OCI-LY7 (cell line): ENCODE measurements around the gene SYPL1. TPM values are rescaled to one million over a fixed set of nuclear protein-coding genes. Genes with fewer than 3 reads are reported as not detected.
A peak's percentile ranks its signal among the peaks of the same experiment; 100 is the strongest.

Experiments used
- BruUV-seq: library from RNA; stranded (reverse); fragments of 400-500 nt; replicated peaks from 2 replicates; lab custom pipeline; 2021; lab: Mats Ljungman, UMichigan
- CTCF ChIA-PET: fragments of 300-600 bp; sonication (Branson Sonifier 250); formaldehyde crosslinking; loops from one replicate; lab custom pipeline; 2022; ENCODE audit warnings: antibody characterized with exemption; ENCODE audit not compliant: unreplicated experiment; lab: Charles Lee
- POLR2A ChIA-PET: fragments of 300-600 bp; sonication (Branson Sonifier 250); formaldehyde crosslinking; loops from one replicate; lab custom pipeline; 2022; ENCODE audit warnings: antibody characterized with exemption; lab: Charles Lee
- DNase-seq: peaks from one replicate; pipeline ENCODE4 v3.0.0-alpha.2; 2015; ENCODE audit warnings: low spot score
- H2AFZ ChIP-seq: fragments of 200-600 bp; sonication (generic), shearing (Covaris generic); 2 replicates; pipeline ENCODE4 v1.6.1; 2014; ENCODE audit warnings: mild to moderate bottlenecking, antibody characterized with exemption, low read length, moderate library complexity
- H3K27ac ChIP-seq: fragments of 200-600 bp; sonication (generic); 2 replicates; pipeline ENCODE4 v1.5.1; 2014; ENCODE audit warnings: mixed run types, low read depth, mild to moderate bottlenecking, moderate library complexity, low read length, inconsistent platforms; ENCODE audit not compliant: poor library complexity, severe bottlenecking
- H3K36me3 ChIP-seq: fragments of 200-600 bp; sonication (generic); 2 replicates; pipeline ENCODE4 v1.6.1; 2014; ENCODE audit warnings: mild to moderate bottlenecking, antibody characterized with exemption, low read length, moderate library complexity, mixed read lengths; ENCODE audit not compliant: insufficient read depth
- H3K4me1 ChIP-seq: fragments of 200-600 bp; sonication (generic); 2 replicates; pipeline ENCODE4 v1.5.1; 2014; ENCODE audit warnings: mild to moderate bottlenecking, low read length; ENCODE audit not compliant: insufficient read depth, poor library complexity, severe bottlenecking
- H3K4me2 ChIP-seq: fragments of 200-600 bp; sonication (generic); 2 replicates; pipeline ENCODE4 v1.6.1; 2014; ENCODE audit warnings: mild to moderate bottlenecking, low read length
- H3K4me3 ChIP-seq: fragments of 200-600 bp; sonication (generic); 2 replicates; pipeline ENCODE4 v1.5.1; 2014; ENCODE audit warnings: mild to moderate bottlenecking, low read depth, low read length; ENCODE audit not compliant: poor library complexity, severe bottlenecking
- H3K79me2 ChIP-seq: fragments of 200-600 bp; sonication (generic); 2 replicates; pipeline ENCODE4 v1.6.1; 2016; ENCODE audit warnings: low read depth, mild to moderate bottlenecking, low read length, moderate library complexity, mixed read lengths; ENCODE audit not compliant: insufficient read depth
- H3K9me2 ChIP-seq: fragments of 200-600 bp; sonication (generic); 2 replicates; pipeline ENCODE4 v1.6.1; 2016; ENCODE audit warnings: mild to moderate bottlenecking, low read length, mixed read lengths; ENCODE audit not compliant: insufficient read depth
- H3K9me3 ChIP-seq: fragments of 200-600 bp; sonication (generic); 2 replicates; pipeline ENCODE4 v1.6.1; 2014; ENCODE audit warnings: mild to moderate bottlenecking, mixed run types, low read length, mixed read lengths
- H4K20me1 ChIP-seq: fragments of 200-600 bp; sonication (generic); 2 replicates; pipeline ENCODE4 v1.6.1; 2014; ENCODE audit warnings: mild to moderate bottlenecking, antibody characterized with exemption, low read length, moderate library complexity, mixed read lengths; ENCODE audit not compliant: insufficient read depth
- EZH2phosphoT487 ChIP-seq: fragments of 200-600 bp; sonication (generic); IDR thresholded peaks from 2 replicates; pipeline ENCODE4 v1.6.1; 2018; ENCODE audit warnings: low read depth, borderline replicate concordance, mild to moderate bottlenecking, mixed run types, antibody characterized with exemption, low read length, moderate library complexity, mixed read lengths
- intact Hi-C: fragments of 100-400 bp; cut with micrococcal nuclease; formaldehyde crosslinking; loops from one replicate; pipeline ENCODE4 v1.10.0; 2022; ENCODE audit not compliant: unreplicated experiment
- total RNA-seq, 2 experiments: library from RNA; depleted of rRNA in 1 of 2; stranded (reverse); fragments of >200 nt in 1 of 2; shearing (Covaris generic) in 1 of 2; gene quantifications; 2 replicates each; pipeline ENCODE4 v1.2.3, GENCODE V29; 2014 to 2022
- TF ChIP-seq, protein P1 (sequence below): fragments of 200-600 bp; sonication (generic); conservative IDR thresholded peaks from 2 replicates; pipeline ENCODE4 v1.5.1; 2014; ENCODE audit warnings: mild to moderate bottlenecking, antibody characterized with exemption, low read length, moderate library complexity, mixed read lengths

Gene SYPL1
- total RNA-seq, 2 experiments from 2014 or later: 34.1 to 112 TPM

DNA sequence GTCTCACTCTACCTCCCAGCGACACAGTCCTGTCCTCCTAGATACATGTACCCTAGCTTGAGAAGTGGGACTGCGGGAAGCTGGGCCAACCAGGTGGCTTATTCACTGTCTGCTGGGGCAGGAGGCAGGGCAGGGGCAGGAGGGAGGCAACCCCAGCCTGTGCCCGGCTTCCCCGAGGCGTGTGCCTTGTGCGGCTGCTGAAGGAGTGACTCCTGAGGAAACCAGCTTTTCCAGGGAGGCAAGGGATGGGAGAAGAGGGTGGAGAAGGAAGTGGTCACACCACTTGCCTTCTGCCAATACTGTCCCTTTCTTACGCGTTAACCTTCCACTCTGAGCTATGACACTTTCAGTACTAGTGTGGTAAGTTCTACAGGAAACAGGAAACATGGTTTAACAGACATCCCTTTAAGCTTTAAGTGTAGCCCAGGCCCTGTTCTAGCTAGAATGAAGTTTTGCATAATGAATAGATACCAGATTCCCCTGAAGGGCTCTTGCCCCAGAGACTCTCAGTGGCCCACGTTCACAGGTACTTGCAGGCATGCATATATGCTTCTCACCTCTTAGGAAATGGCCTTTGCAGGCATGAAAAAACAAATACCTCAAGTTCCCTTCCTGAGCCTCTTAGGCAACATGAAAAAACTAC lies 40.6 kb downstream of the SYPL1 start:
- Histone ChIP-seq H3K36me3 (no peaks in the 10 kb centered on the region), H3K4me2 (peak overlapping the region; percentile 98), H3K4me3 (peak overlapping the region; percentile 70), H3K79me2 (peaks cover 12% of the 10 kb centered on the region; the same call in 1 of the 2 replicates), H3K9me2 (no peaks in the 10 kb centered on the region), H3K4me1 (peaks cover 98% of the 10 kb centered on the region), H2AFZ (no peak overlapping the region), H3K27ac (peak overlapping the region; percentile 96), H3K9me3 (no peaks in the 10 kb centered on the region), H4K20me1 (no peaks in the 10 kb centered on the region)
- peak; percentile 96 for DNase-seq
- TF ChIP-seq EZH2phosphoT487: no peak
- TF ChIP-seq, protein P1, sequence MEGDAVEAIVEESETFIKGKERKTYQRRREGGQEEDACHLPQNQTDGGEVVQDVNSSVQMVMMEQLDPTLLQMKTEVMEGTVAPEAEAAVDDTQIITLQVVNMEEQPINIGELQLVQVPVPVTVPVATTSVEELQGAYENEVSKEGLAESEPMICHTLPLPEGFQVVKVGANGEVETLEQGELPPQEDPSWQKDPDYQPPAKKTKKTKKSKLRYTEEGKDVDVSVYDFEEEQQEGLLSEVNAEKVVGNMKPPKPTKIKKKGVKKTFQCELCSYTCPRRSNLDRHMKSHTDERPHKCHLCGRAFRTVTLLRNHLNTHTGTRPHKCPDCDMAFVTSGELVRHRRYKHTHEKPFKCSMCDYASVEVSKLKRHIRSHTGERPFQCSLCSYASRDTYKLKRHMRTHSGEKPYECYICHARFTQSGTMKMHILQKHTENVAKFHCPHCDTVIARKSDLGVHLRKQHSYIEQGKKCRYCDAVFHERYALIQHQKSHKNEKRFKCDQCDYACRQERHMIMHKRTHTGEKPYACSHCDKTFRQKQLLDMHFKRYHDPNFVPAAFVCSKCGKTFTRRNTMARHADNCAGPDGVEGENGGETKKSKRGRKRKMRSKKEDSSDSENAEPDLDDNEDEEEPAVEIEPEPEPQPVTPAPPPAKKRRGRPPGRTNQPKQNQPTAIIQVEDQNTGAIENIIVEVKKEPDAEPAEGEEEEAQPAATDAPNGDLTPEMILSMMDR: no peak
- intact Hi-C loops: loop anchor here (1.0 to 5.0 kb wide), 4 partner anchors 13 to 1059 kb away; partner anchors contain the start of gene KMT2E
- POLR2A ChIA-PET: interaction anchor here (0.9 to 12.8 kb wide), 21 partner anchors 11 to 1061 kb away, joined by 3 to 308 read pairs (median 5); partner anchors contain the start of gene SYPL1
- CTCF ChIA-PET: interaction anchor here (0.6 to 5.9 kb wide), 6 partner anchors 12 to 84 kb away, joined by 3 to 52 read pairs (median 3); partner anchors contain the start of gene SYPL1
- no TSS peak for BruUV-seq

DNA sequence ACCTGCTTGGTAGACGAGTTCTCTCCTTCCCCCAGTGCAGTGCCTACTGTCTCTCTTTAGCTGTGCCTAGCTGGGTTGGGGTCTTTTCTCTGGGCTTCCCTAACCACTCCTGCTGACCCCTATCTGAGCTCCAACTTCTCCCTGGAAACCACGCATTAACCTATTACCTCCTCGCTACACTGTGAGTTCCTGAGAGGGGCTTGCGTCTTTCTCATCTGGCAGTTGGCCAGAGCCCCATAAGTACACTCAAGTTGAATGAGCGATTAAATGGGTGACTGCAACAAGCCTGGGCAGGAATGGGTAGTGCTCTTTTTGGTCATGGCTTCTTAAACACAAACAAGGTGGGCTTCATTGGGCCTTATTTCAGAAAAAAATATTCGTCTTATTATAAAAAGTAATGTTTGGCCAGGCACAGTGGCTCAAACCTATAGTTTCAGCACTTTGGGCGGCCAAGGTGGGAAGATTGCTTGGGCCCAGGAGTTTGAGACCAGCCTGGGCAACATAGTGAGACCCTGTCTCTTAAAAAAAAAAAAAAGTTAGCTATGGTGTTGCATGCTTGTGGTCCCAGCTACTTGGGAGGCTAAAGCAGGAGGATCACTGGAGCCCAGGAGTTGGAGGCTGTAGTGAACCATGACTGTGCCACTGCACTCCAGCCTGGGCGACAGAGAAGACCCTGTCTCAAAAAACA lies 41.4 kb downstream of the SYPL1 start:
- Histone ChIP-seq H3K9me3 (no peaks in the 10 kb centered on the region), H4K20me1 (no peaks in the 10 kb centered on the region), H3K27ac (peak overlapping the region; percentile 96), H3K79me2 (peaks cover 12% of the 10 kb centered on the region; the same call in 1 of the 2 replicates), H3K4me1 (peaks cover 98% of the 10 kb centered on the region), H3K36me3 (no peaks in the 10 kb centered on the region), H3K9me2 (no peaks in the 10 kb centered on the region), H3K4me2 (peak overlapping the region; percentile 98), H3K4me3 (peak overlapping the region; percentile 70), H2AFZ (no peak overlapping the region)
- no peak for DNase-seq
- intact Hi-C loops: loop anchor here (1.0 to 5.0 kb wide), 4 partner anchors 12 to 1058 kb away; partner anchors contain the start of gene KMT2E
- TF ChIP-seq, protein P1: no peak
- TF ChIP-seq EZH2phosphoT487: no peak
- CTCF ChIA-PET: interaction anchor here (0.6 to 5.9 kb wide), 3 partner anchors 11 to 85 kb away, joined by 3 to 52 read pairs (median 5); no protein-coding TSS in a partner anchor
- POLR2A ChIA-PET: interaction anchor here (0.7 to 12.8 kb wide), 17 partner anchors 10 to 1061 kb away, joined by 3 to 308 read pairs (median 5); partner anchors contain the start of gene SYPL1
- BruUV-seq: TSS peak; percentile 93
